ENCODE measurements around the gene CLCA2. TPM values are rescaled to one million over a fixed set of nuclear protein-coding genes. Genes with fewer than 3 reads are reported as not detected.
A peak's percentile ranks its signal among the peaks of the same experiment; 100 is the strongest.

Gene CLCA2
- total RNA-seq, 1 donor, result 43.2 TPM

- no peak overlapping the region for H3K4me3 ChIP-seq (ENCODE audit: low read depth, low read length)
- peak; percentile 60 for DNase-seq (ENCODE audit: low read depth)
- TF ChIP-seq CTCF (IDR thresholded peaks at IDR 0.05; ENCODE audit: insufficient read depth, low read length), result no peak
Measured at GRCh38 chr1:86382878-86383277, 41.1 kb upstream of the CLCA2 start.

GRCh38 chr1:86387916-86388627, 35.9 kb upstream of the CLCA2 start:
- TF ChIP-seq CTCF (IDR thresholded peaks at IDR 0.05; ENCODE audit: insufficient read depth, low read length), result no peak
- no peak for DNase-seq (ENCODE audit: low read depth)
- no peak overlapping the region for H3K4me3 ChIP-seq (ENCODE audit: low read depth, low read length)

- no peak overlapping the region for H3K4me3 ChIP-seq (ENCODE audit: low read depth, low read length)
- TF ChIP-seq CTCF (IDR thresholded peaks at IDR 0.05; ENCODE audit: insufficient read depth, low read length), result no peak
- no peak for DNase-seq (ENCODE audit: low read depth)
Measured at GRCh38 chr1:86388777-86389176, 35.2 kb upstream of the CLCA2 start.

- no peak for TF ChIP-seq CTCF (IDR thresholded peaks at IDR 0.05; ENCODE audit: insufficient read depth, low read length)
- no peak overlapping the region for H3K4me3 ChIP-seq (ENCODE audit: low read depth, low read length)
- no peak for DNase-seq (ENCODE audit: low read depth)
Measured at GRCh38 chr1:86389307-86389706, 34.7 kb upstream of the CLCA2 start.

- peak; percentile 51 for DNase-seq (ENCODE audit: low read depth)
- peak overlapping the region; percentile 19 for H3K4me3 ChIP-seq (ENCODE audit: low read depth, low read length)
- TF ChIP-seq CTCF (IDR thresholded peaks at IDR 0.05; ENCODE audit: insufficient read depth, low read length), result no peak
Measured at GRCh38 chr1:86394416-86394815, 29.6 kb upstream of the CLCA2 start.

GRCh38 chr1:86395751-86396497, 28.0 kb upstream of the CLCA2 start, which contains the start of gene ODF2L:
ODF2L (minus strand) TSS chr1:86396323; CDS start chr1:86387027, 9,296 bp downstream.
- peak within 1 kb of the TSS; percentile 97 for H3K4me3 ChIP-seq (ENCODE audit: low read depth, low read length)
- TF ChIP-seq CTCF (IDR thresholded peaks at IDR 0.05; ENCODE audit: insufficient read depth, low read length), result no peak
- DNase-seq (ENCODE audit: low read depth), result peak; percentile 77
